ENCODE results near the gene GNB1.

GNB1 gene

GRCh38 chr1:1827089-1827848, 63.6 kb downstream of the GNB1 start:
- ChIA-PET POLR2A (interaction anchor here (1.0 kb wide), 1 partner anchor 24 kb away, joined by 4 read pairs; no protein-coding TSS in a partner anchor), CTCF (interaction anchor here (2.0 kb wide), 1 partner anchor 79 kb away, joined by 8 read pairs; no protein-coding TSS in a partner anchor)
- DNase-seq (ENCODE audit: extremely low spot score) = no peak
- TF ChIP-seq BHLHE40 (IDR thresholded peaks at IDR 0.05; ENCODE audit: borderline replicate concordance) (no peak), NFRKB (IDR thresholded peaks at IDR 0.05) (no peak), FOXM1 (IDR thresholded peaks at IDR 0.05; ENCODE audit: borderline replicate concordance) (no peak), HDGF (IDR thresholded peaks at IDR 0.05; ENCODE audit: borderline replicate concordance) (no peak), PKNOX1 (IDR thresholded peaks at IDR 0.05) (no peak), CTBP1 (IDR thresholded peaks at IDR 0.05; ENCODE audit: borderline replicate concordance) (no peak), LEF1 (IDR thresholded peaks at IDR 0.05; ENCODE audit: borderline replicate concordance) (no peak), SP1 (IDR thresholded peaks at IDR 0.05) (no peak), TARDBP (IDR thresholded peaks at IDR 0.05) (no peak), ARNT (IDR thresholded peaks at IDR 0.05) (no peak), FOXA1 (IDR thresholded peaks at IDR 0.05) (no peak), L3MBTL2 (conservative IDR thresholded peaks at IDR 0.05) (no peak), ELF4 (IDR thresholded peaks at IDR 0.05) (no peak), SUZ12 (IDR thresholded peaks at IDR 0.05) (no peak), FOXK2 (IDR thresholded peaks at IDR 0.05) (no peak), ZNF384 (IDR thresholded peaks at IDR 0.05) (no peak)

- CTCF ChIA-PET = interaction anchor here (2.0 kb wide), 1 partner anchor 80 kb away, joined by 8 read pairs; no protein-coding TSS in a partner anchor
- POLR2A ChIA-PET = no interaction called here
- no peak for DNase-seq (ENCODE audit: extremely low spot score)
- TF ChIP-seq BHLHE40 (IDR thresholded peaks at IDR 0.05; ENCODE audit: borderline replicate concordance) (no peak), TARDBP (IDR thresholded peaks at IDR 0.05) (no peak), L3MBTL2 (conservative IDR thresholded peaks at IDR 0.05) (no peak), ARNT (IDR thresholded peaks at IDR 0.05) (no peak), NFRKB (IDR thresholded peaks at IDR 0.05) (no peak), FOXK2 (IDR thresholded peaks at IDR 0.05) (no peak), PKNOX1 (IDR thresholded peaks at IDR 0.05) (no peak), ELF4 (IDR thresholded peaks at IDR 0.05) (no peak), SP1 (IDR thresholded peaks at IDR 0.05) (no peak), HDGF (IDR thresholded peaks at IDR 0.05; ENCODE audit: borderline replicate concordance) (no peak), FOXM1 (IDR thresholded peaks at IDR 0.05; ENCODE audit: borderline replicate concordance) (no peak), ZNF384 (IDR thresholded peaks at IDR 0.05) (no peak), CTBP1 (IDR thresholded peaks at IDR 0.05; ENCODE audit: borderline replicate concordance) (no peak), SUZ12 (IDR thresholded peaks at IDR 0.05) (no peak), FOXA1 (IDR thresholded peaks at IDR 0.05) (no peak)
These were observed 64.4 kb downstream of the GNB1 start for GRCh38 chr1:1826356-1827088.

- POLR2A ChIA-PET = no interaction called here
- TF ChIP-seq SP1 (IDR thresholded peaks at IDR 0.05) (no peak), ZNF384 (IDR thresholded peaks at IDR 0.05) (no peak), NFRKB (IDR thresholded peaks at IDR 0.05) (no peak)
- DNase-seq (ENCODE audit: extremely low spot score) = no peak
- CTCF ChIA-PET = no interaction called here
These were observed 65.7 kb downstream of the GNB1 start for GRCh38 chr1:1825217-1825616.

- no peak for DNase-seq (ENCODE audit: extremely low spot score)
- CTCF ChIA-PET = no interaction called here
- no peak for TF ChIP-seq SUZ12 (IDR thresholded peaks at IDR 0.05)
- TF ChIP-seq TARDBP (IDR thresholded peaks at IDR 0.05) = no peak
- no peak for TF ChIP-seq LEF1 (IDR thresholded peaks at IDR 0.05; ENCODE audit: borderline replicate concordance)
- TF ChIP-seq ZNF384 (IDR thresholded peaks at IDR 0.05) = no peak
- TF ChIP-seq HDGF (IDR thresholded peaks at IDR 0.05; ENCODE audit: borderline replicate concordance) = no peak
- TF ChIP-seq SP1 (IDR thresholded peaks at IDR 0.05) = no peak
- TF ChIP-seq CTBP1 (IDR thresholded peaks at IDR 0.05; ENCODE audit: borderline replicate concordance) = no peak
- POLR2A ChIA-PET = no interaction called here
These were observed 71.1 kb downstream of the GNB1 start for GRCh38 chr1:1819762-1820161.

GRCh38 chr1:1817221-1817620, 73.7 kb downstream of the GNB1 start:
- TF ChIP-seq FOXA1 (IDR thresholded peaks at IDR 0.05) = no peak
- TF ChIP-seq ZNF384 (IDR thresholded peaks at IDR 0.05) = no peak
- TF ChIP-seq TARDBP (IDR thresholded peaks at IDR 0.05) = no peak
- no peak for TF ChIP-seq FOXK2 (IDR thresholded peaks at IDR 0.05)
- no peak for TF ChIP-seq SP1 (IDR thresholded peaks at IDR 0.05)
- CTCF ChIA-PET = no interaction called here
- POLR2A ChIA-PET = no interaction called here
- no peak for DNase-seq (ENCODE audit: extremely low spot score)

GRCh38 chr1:1815606-1816281, 75.1 kb downstream of the GNB1 start:
- no peak for TF ChIP-seq L3MBTL2 (conservative IDR thresholded peaks at IDR 0.05)
- no peak for TF ChIP-seq SUZ12 (IDR thresholded peaks at IDR 0.05)
- TF ChIP-seq TARDBP (IDR thresholded peaks at IDR 0.05) = no peak
- no peak for TF ChIP-seq ELF4 (IDR thresholded peaks at IDR 0.05)
- TF ChIP-seq FOXK2 (IDR thresholded peaks at IDR 0.05) = no peak
- TF ChIP-seq ZNF384 (IDR thresholded peaks at IDR 0.05) = no peak
- TF ChIP-seq CTBP1 (IDR thresholded peaks at IDR 0.05; ENCODE audit: borderline replicate concordance) = no peak
- TF ChIP-seq FOXM1 (IDR thresholded peaks at IDR 0.05; ENCODE audit: borderline replicate concordance) = no peak
- TF ChIP-seq HDGF (IDR thresholded peaks at IDR 0.05; ENCODE audit: borderline replicate concordance) = no peak
- ChIA-PET CTCF (no interaction called here), POLR2A (no interaction called here)
- DNase-seq (ENCODE audit: extremely low spot score) = no peak
